AG04449 (cell line): ENCODE measurements around the gene MEF2C.

Experiments used
- CTCF ChIA-PET: fragments of 350-600 bp; formaldehyde crosslinking; extraction: SDS; loops from one replicate; lab custom pipeline; 2021; ENCODE audit warnings: antibody characterized with exemption; lab: Yijun Ruan, JAX
- POLR2A ChIA-PET: fragments of 400-600, 350-600 bp; formaldehyde crosslinking; extraction: SDS; loops from one replicate; lab custom pipeline; 2020; ENCODE audit warnings: antibody characterized with exemption, inconsistent platforms; lab: Yijun Ruan, JAX
- DNase-seq: peaks from one replicate; pipeline ENCODE4 v3.0.0-alpha.2; 2010; ENCODE audit warnings: low read depth, low spot score
- H3K4me3 ChIP-seq: 2 replicates; pipeline ENCODE4 v1.5.1; 2011; ENCODE audit warnings: low read depth, mild to moderate bottlenecking, control low read depth, low read length
- TF ChIP-seq, protein P1 (sequence below): IDR thresholded peaks from one replicate; pipeline ENCODE4 v1.5.1; 2011; ENCODE audit warnings: mild to moderate bottlenecking, moderate library complexity, low read length, control low read depth, inconsistent platforms; ENCODE audit not compliant: insufficient read depth; ENCODE audit errors: missing control alignments

The MEF2C gene

DNA sequence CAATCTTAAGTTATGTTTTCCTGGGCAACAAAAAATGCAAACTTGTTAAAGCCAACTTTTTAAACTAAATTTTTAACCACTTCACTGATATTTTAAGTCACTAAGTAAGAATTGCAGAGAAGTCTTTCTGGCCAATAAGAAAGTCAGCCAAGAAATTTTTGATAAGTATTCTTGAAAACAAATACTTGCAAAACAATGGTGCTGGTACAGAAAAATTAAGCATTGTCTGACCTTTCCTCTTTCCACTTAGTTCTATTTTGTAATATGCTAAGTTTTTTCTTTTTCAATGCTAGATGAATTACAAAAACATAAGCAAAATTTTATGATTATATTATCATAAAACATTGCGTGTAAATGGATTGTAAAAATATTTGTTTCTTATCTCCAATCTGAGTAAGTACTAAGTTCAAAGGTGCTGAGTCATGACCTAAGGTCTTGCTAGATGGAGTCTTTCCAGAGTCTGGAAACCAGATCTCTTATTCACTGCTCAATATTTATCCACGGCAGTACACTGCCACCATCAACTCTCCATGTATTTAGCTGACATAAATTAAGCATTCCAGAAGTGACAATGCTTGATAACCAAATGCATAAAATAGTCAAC, 139.7 kb downstream of the MEF2C start:
- H3K4me3 ChIP-seq = no peak overlapping the region
- TF ChIP-seq, protein P1, sequence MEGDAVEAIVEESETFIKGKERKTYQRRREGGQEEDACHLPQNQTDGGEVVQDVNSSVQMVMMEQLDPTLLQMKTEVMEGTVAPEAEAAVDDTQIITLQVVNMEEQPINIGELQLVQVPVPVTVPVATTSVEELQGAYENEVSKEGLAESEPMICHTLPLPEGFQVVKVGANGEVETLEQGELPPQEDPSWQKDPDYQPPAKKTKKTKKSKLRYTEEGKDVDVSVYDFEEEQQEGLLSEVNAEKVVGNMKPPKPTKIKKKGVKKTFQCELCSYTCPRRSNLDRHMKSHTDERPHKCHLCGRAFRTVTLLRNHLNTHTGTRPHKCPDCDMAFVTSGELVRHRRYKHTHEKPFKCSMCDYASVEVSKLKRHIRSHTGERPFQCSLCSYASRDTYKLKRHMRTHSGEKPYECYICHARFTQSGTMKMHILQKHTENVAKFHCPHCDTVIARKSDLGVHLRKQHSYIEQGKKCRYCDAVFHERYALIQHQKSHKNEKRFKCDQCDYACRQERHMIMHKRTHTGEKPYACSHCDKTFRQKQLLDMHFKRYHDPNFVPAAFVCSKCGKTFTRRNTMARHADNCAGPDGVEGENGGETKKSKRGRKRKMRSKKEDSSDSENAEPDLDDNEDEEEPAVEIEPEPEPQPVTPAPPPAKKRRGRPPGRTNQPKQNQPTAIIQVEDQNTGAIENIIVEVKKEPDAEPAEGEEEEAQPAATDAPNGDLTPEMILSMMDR = no peak
- POLR2A ChIA-PET = no interaction called here
- CTCF ChIA-PET = interaction anchor here (1.1 to 1.9 kb wide), 3 partner anchors 14 to 613 kb away, joined by 3 to 6 read pairs (median 5); no protein-coding TSS in a partner anchor
- no peak for DNase-seq

DNA sequence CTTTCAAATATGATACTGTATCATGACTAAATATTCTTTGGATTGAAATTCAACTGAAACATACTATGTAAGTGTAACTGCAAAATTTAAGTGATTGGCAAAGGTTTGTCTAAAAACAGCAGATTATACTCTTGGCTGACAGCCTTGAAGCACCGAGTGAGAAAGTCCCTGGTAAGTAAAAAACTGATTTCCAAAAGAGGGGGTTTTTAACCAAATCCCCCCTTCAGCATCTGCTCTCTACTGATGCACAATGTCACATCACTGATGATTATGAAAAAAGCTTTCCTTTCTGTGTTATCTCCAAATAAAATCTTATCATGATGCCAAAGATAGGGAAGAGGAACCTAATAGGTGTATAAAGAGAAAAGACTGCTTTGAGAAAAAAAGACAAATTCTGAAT, 141.0 kb downstream of the MEF2C start:
- CTCF ChIA-PET = interaction anchor here (0.6 to 5.7 kb wide), 2 partner anchors 14 to 18 kb away, joined by 3 to 40 read pairs; no protein-coding TSS in a partner anchor
- TF ChIP-seq, protein P1 = no peak
- H3K4me3 ChIP-seq = no peak overlapping the region
- POLR2A ChIA-PET = no interaction called here
- DNase-seq = no peak

DNA sequence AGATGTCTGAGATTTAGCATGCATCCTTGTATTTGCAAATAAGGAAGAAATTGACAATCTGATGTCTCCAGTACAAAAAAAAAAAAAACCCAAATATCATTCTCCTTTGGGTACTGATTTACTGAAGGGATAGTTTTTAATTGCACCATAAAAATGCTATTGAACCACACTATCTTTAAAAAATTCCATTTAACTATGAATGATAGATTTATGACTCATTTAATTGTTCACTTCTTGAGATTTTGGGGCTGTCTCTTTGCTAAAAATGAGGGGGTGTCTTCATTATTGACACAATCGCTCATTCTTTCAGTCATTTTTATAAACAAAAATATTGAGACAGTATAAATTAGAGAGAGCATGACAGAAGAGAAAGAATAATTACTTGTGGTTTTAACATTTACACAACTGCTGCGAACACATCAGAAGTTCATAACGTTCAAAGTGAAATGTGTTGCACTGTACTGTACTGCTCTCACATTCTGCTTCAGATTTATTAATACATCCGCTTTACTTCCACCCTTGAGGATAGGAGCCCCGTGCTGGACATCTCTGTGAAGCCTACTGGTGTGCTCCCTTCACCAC, 142.3 kb downstream of the MEF2C start:
- no peak for DNase-seq
- H3K4me3 ChIP-seq = no peak overlapping the region
- ChIA-PET POLR2A (no interaction called here), CTCF (interaction anchor here (1.0 to 5.7 kb wide), 2 partner anchors 13 to 26 kb away, joined by 3 to 40 read pairs; no protein-coding TSS in a partner anchor)
- TF ChIP-seq, protein P1 = no peak

DNA sequence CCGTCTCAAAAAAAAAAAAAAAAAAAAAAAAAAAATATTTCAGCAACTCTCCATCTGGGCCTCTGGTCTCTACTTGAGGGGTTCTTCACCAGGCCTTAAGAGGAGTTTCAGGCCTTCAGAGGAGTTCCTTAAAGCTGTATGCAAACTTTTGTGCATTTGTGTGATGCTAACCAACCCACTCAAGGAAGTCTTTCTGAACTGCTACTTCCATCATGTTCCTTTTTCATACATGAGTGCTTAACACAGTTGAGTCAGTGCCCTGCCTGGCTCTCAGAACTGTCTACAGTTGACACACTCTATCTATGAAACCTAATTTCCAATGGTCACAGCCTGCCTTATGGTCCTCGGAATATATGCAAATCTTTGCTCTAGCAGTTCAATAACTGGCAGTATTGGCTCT, 146.5 kb downstream of the MEF2C start:
- no peak for DNase-seq
- H3K4me3 ChIP-seq = no peak overlapping the region
- TF ChIP-seq, protein P1 = no peak
- ChIA-PET CTCF (interaction anchor here (1.2 kb wide), 1 partner anchor 9 kb away, joined by 3 read pairs; no protein-coding TSS in a partner anchor), POLR2A (no interaction called here)

DNA sequence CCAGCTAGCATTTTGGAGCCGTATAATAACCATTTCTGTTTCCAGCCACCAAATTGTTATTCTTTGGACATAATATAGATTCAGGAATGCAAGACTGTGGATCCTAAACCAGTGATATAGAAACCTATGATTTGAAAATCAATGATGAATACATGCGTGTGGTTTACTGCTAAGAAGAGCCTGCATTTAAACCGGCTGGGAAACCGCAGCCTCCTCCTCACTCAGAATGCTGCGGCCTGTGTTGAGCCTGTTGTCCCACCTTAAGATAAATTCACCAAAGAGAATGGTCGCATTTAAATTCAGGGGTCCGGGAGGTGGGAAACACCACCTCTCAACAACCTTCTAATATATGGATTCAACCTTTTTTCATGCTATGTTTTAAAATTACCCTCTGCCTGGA, 148.0 kb downstream of the MEF2C start:
- TF ChIP-seq, protein P1 = no peak
- DNase-seq = no peak
- no peak overlapping the region for H3K4me3 ChIP-seq
- CTCF ChIA-PET = interaction anchor here (0.8 kb wide), 1 partner anchor 44 kb away, joined by 3 read pairs; no protein-coding TSS in a partner anchor
- POLR2A ChIA-PET = no interaction called here

DNA sequence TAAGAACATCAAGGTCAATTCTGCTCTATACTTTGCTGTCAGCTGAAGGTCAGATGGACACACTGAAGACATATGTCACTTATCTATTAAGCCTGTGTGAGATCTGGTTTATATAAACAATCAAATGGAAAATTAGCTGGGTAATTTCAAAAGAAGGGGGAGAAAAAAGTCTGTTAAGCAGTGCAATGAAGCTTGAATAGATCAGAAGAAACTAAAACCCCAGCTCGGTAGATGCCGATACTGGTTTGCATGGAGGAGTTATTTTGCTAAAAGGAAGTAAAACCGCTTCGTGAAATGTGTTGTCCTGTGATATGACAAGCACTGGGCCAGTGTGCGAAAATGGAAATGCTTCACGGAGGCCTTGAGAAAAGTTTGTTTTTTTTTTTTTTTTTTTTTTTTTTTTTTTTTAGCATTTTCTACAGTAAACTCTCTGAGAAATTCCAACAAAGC, 148.8 kb downstream of the MEF2C start:
- no peak for DNase-seq
- no peak overlapping the region for H3K4me3 ChIP-seq
- TF ChIP-seq, protein P1 = no peak
- ChIA-PET CTCF (interaction anchor here (0.8 to 1.0 kb wide), 3 partner anchors 43 to 1532 kb away, joined by 3 read pairs; no protein-coding TSS in a partner anchor), POLR2A (no interaction called here)
